ENCODE measurements around the gene ARHGEF4. TPM values are rescaled to one million over a fixed set of nuclear protein-coding genes. Genes with fewer than 3 reads are reported as not detected.

ARHGEF4 gene
- polyA plus RNA-seq, 1 donor, result 7.4 TPM

- DNase-seq, result no peak
Observed at GRCh38 chr2:130819608-130820278, 17.0 kb upstream of the ARHGEF4 start.

GRCh38 chr2:130820279-130820861, 16.3 kb upstream of the ARHGEF4 start:
- no peak for DNase-seq

DNA sequence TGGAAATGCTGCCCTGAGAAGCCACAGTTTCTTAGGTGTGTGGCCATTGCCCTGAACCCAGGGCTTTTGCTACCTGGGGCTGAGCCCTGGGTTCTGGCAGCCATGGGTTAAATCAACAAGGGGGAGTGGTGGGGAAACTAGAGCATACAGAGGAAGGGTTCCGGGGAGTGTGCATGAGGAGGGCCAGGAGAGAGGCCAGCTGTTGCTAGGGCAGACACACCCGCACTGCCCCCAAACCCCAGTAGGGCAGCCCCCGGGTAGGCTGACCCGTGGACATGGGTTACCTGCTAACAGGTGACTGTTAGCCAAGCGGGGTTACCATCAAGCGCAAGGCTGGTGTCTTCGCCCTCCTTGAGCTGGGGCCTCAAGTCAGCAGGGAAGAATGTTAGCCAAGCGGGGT, 14.8 kb upstream of the ARHGEF4 start:
- no peak for DNase-seq

- no peak for DNase-seq
Observed at GRCh38 chr2:130822766-130823165, 13.9 kb upstream of the ARHGEF4 start.

- no peak for DNase-seq
Observed at GRCh38 chr2:130823171-130823885, 13.4 kb upstream of the ARHGEF4 start.

GRCh38 chr2:130823886-130824491, 12.7 kb upstream of the ARHGEF4 start:
- no peak for DNase-seq

DNA sequence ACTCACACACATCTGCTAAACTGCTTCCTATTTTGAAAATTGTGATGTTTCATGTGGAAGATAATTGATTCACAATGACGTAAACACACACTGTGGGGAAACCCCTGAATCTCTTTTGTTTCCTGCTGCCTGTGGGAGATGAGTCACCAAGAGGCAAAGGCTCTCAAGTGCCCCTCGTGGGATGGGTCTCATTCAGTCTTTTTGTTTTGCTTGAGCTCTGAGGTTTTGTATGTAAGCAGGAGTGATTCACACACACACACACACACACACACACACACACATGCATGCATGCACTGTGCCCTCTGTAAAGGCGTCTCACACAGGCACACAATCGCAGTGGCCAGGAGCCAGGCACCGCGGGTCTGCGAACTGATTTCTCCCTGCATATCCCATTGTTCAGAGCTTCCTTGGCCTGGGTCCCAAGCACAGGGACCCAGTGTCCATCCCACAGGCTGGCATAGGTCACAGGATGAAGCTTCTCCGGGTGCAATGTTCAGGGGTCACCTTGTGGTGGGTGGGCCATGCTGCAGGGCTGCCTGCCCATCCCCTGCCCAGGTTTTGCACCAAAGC, 12.1 kb upstream of the ARHGEF4 start:
- no peak for DNase-seq

- no peak for DNase-seq
Observed at GRCh38 chr2:130825231-130825965, 11.3 kb upstream of the ARHGEF4 start.

DNA sequence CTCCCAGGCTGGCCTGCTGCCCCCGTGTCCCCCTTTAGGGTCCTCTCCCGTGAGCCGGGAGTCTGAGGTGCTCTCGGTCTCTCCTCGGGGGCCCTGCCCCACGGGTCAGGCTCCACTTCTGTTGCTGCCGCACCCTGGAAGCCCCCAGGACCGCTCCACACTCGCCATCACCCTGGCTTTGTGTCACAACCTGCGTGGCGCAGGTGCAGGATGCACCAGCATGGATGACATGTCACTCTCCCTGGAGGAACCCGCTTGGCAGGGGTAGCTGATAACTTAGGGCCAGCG, 10.8 kb upstream of the ARHGEF4 start:
- no peak for DNase-seq

- DNase-seq, result no peak
Observed at GRCh38 chr2:130826419-130826818, 10.3 kb upstream of the ARHGEF4 start.

- no peak for DNase-seq
Observed at GRCh38 chr2:130826821-130827501, 9.8 kb upstream of the ARHGEF4 start.

GRCh38 chr2:130827502-130828251, 9.0 kb upstream of the ARHGEF4 start:
- DNase-seq, result no peak

DNA sequence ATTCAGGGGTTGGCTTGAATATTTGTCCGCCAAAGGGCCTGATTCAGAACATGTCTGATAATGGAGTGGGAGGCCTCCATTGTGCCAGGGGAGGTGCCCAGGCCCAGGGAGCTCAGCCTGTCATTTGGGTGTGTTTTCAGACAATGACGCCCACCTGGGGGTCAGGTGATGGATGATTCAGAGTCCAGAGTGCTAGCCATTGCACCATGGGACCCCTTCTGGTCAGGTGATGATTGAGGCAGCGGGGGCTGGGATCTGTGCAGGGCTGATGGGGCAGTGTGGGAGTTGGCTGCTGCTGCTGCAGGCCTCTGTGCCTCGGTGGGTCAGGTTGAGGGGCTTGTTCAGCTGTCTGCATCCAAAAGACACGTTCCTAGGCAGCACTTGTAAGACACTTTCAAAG, 8.3 kb upstream of the ARHGEF4 start:
- DNase-seq, result no peak

GRCh38 chr2:130829015-130829414, 7.7 kb upstream of the ARHGEF4 start:
- no peak for DNase-seq

DNA sequence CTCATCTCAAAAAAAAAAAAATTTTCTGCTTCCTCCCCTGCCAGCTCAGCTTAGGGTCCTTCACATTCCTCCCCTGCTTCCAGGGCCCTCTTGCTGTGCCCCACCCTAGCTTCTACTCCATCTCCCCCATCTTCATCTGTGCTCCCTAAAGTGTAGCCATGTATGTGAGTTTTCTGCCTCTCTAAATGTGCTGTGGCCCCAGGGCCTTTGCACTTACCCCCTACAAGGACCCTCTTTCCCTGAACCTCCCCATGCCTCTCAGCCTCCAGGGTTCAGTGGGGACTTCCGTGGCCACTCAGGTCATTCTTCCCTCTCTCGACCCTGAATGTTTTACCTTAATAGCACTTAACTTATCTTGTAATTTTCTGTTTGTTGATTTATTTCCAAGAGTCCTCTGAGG, 6.2 kb upstream of the ARHGEF4 start:
- no peak for DNase-seq

DNA sequence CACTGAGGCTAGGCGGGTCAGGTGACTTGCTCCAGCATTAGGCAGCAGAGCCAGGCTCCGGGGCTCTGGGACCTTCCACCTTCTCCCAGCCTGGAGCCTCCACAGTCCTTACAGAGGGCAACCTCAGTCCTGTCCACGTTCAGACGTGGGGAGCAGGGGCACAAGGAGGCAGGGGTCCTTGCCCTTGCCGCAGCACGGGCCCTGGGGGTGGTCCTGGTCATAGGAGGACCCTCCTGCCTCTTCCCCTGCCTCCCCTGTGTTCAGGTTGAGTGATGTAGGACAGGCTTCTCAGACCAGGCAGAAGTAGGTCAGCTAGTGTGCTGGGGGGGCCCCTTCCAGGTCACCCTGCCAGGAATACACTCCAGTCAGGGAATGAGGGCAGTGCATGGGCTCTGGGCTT, 5.4 kb upstream of the ARHGEF4 start:
- DNase-seq, result no peak

- no peak for DNase-seq
Observed at GRCh38 chr2:130832296-130832940, 4.3 kb upstream of the ARHGEF4 start.

- DNase-seq, result no peak
Observed at GRCh38 chr2:130834091-130834930, 2.4 kb upstream of the ARHGEF4 start.

- no peak for DNase-seq
Observed at GRCh38 chr2:130834931-130835765, 1.6 kb upstream of the ARHGEF4 start.
